Pancreas (tissue), 10 donors: ENCODE data around the gene CCDC12. TPM values are rescaled to one million over a fixed set of nuclear protein-coding genes. Genes with fewer than 3 reads are reported as not detected.

Source experiments
- ATAC-seq, 4 donors: fragments of 200-7000 bp; cut with Tn5 transposase; one replicate each; pipeline versions ENCODE4 v1.8.0 to v1.9.1; 2020; ENCODE audit warnings: mild to moderate bottlenecking in 4 of 4, moderate library complexity in 4 of 4
- DNase-seq, 6 donors: peaks; one replicate each; pipeline ENCODE4 v3.0.0-alpha.2; 2020
- FAIRE-seq: peaks from 2 replicates; lab custom pipeline; 2012; peaks lifted over from hg19 to GRCh38; lab: Jason Lieb, UNC
- H3K27ac ChIP-seq, 4 donors: fragments of 200-600 bp; sonication (generic); 1 replicate in 3 of 4; 2 replicates in 1 of 4; pipeline versions ENCODE4 v1.5.0 to v1.8.0; 2020
- H3K27me3 ChIP-seq, 4 donors: fragments of 200-600 bp; one replicate each; pipeline ENCODE4 v1.8.0; 2021
- H3K36me3 ChIP-seq, 3 donors: fragments of 200-600 bp; sonication (generic) in 1 of 3; one replicate each; pipeline versions ENCODE4 v1.5.0 to v1.8.0; 2020 to 2021
- H3K4me1 ChIP-seq, 3 donors: fragments of 200-600 bp; one replicate each; pipeline ENCODE4 v1.8.0; 2021
- H3K4me3 ChIP-seq, 4 donors: fragments of 200-600 bp; sonication (generic) in 2 of 4; one replicate each; pipeline versions ENCODE4 v1.5.0 to v1.8.0; 2020 to 2021
- H3K9me3 ChIP-seq, 4 donors: fragments of 200-600 bp; one replicate each; pipeline ENCODE4 v1.8.0; 2021
- WGBS, 2 donors: extraction: QIAGEN DNeasy Blood & Tissue Kit; methylation state at CpG; one replicate each; pipeline ENCODE4 v1.1.7; 2013; 5-methylcytosine and 5-hydroxymethylcytosine counted together
- intact Hi-C, 3 donors: fragments of 100-400 bp; cut with DNase I; formaldehyde crosslinking; loops; one replicate each; pipeline versions ENCODE4 v1.11.1 to v1.14.2; 2022
- polyA plus RNA-seq, 2 donors: library from polyadenylated mRNA; stranded (reverse); fragments of 200-250 nt; gene quantifications; one replicate each; pipeline ENCODE4 v1.2.3, GENCODE V29; 2013
- total RNA-seq, 6 donors: library from RNA; stranded (reverse); fragmentation: NEBNext Ultra II Directional in 4 of 6; extraction: Animal tissue kit (Norgen Biotek cat#: 25700) in 4 of 6; gene quantifications; one replicate each; pipeline versions ENCODE4 v1.2.1 to v1.2.4, GENCODE V29; 2021 to 2023
- TF ChIP-seq, protein P1 (sequence below), 4 donors: fragments of 200-600 bp; sonication (generic) in 3 of 4; IDR thresholded peaks; one replicate each; pipeline versions ENCODE4 v1.5.0 to v1.8.0; 2021; ENCODE audit warnings: antibody characterized with exemption in 4 of 4
- donor health status: healthy with polysubstance abuse.
- donor health status: DM: no; HTN: no; CAD: no; lungs with moderate emphysema.
- donor health status: DM: no; HTN: no; CAD: no.
- donor health status: control.
- donor health status: control.
- donor health status: Bipolar disorder and iron deficiency.
- donor health status: DM: yes; HTN: yes; CAD: no.
- donor health status: DM: no; HTN: no; CAD: no.
- donor health status: DM: no; HTN: no; CAD: no.
- donor health status: DM: yes; HTN: yes; CAD: no.

Gene CCDC12
- total and polyA plus RNA-seq, 8 donors, result 20.7 to 82.8 (median 24.9) TPM

- ATAC-seq (no peak), FAIRE-seq (no peak)
These were observed 78.7 kb downstream of the CCDC12 start for GRCh38 chr3:46897829-46898320.

DNA sequence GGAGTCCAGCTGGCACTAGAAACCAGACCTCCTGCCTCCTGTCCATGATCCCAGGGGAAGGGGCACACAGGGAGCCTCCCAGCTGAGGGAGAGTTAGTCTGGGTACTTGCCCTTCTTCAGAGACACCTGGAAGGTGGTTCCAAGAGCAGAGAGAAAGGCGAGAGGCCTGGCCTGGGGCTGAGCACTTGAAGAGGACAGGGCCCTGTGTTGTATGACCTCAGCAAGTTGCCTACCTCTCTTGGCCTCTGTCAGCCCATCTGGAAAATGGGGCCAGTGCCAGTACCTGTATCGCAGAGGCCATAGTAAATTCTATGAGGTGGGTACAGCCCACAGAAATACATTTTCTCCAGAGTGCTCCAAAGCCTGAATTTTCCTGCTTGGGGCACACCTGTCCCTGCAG lies 79.5 kb downstream of the CCDC12 start:
- ATAC-seq (no peak), FAIRE-seq (no peak), DNase-seq (peak in 2 of 6 donors; percentile 24 to 26)
- Histone ChIP-seq H3K27ac (no peak overlapping the region), H3K9me3 (no peaks in the 10 kb centered on the region), H3K4me3 (no peak overlapping the region), H3K4me1 (peaks cover 0 to under 1% (median 0%) of the 10 kb centered on the region in 3 donors), H3K27me3 (peaks cover 0 to 4% (median 0%) of the 10 kb centered on the region in 4 donors), H3K36me3 (no peaks in the 10 kb centered on the region)
- TF ChIP-seq, protein P1, sequence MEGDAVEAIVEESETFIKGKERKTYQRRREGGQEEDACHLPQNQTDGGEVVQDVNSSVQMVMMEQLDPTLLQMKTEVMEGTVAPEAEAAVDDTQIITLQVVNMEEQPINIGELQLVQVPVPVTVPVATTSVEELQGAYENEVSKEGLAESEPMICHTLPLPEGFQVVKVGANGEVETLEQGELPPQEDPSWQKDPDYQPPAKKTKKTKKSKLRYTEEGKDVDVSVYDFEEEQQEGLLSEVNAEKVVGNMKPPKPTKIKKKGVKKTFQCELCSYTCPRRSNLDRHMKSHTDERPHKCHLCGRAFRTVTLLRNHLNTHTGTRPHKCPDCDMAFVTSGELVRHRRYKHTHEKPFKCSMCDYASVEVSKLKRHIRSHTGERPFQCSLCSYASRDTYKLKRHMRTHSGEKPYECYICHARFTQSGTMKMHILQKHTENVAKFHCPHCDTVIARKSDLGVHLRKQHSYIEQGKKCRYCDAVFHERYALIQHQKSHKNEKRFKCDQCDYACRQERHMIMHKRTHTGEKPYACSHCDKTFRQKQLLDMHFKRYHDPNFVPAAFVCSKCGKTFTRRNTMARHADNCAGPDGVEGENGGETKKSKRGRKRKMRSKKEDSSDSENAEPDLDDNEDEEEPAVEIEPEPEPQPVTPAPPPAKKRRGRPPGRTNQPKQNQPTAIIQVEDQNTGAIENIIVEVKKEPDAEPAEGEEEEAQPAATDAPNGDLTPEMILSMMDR (IDR thresholded peaks at IDR 0.05), result no peak
- WGBS, 2 donors, result 89 to 94% methylated on average over 2 of the region's 2 CpGs
- intact Hi-C loops, result loop anchor here in 2 of 3 donors (5.0 to 10.0 kb wide), 2 partner anchors 190 to 422 kb away; no protein-coding TSS in a partner anchor

More at GRCh38 chr3:46897829-46898320, 78.7 kb downstream of the CCDC12 start:
- peaks cover 0 to 4% (median 0%) of the 10 kb centered on the region in 4 donors for H3K27me3 ChIP-seq
- TF ChIP-seq, protein P1 (IDR thresholded peaks at IDR 0.05), result no peak
- H3K36me3 ChIP-seq, result no peaks in the 10 kb centered on the region
- no peaks in the 10 kb centered on the region for H3K4me1 ChIP-seq
- intact Hi-C loops, result loop anchor here in 2 of 3 donors (5.0 to 10.0 kb wide), 2 partner anchors 191 to 423 kb away; no protein-coding TSS in a partner anchor
- 59 to 62% methylated on average over 15 of the region's 15 CpGs for WGBS, 2 donors
- H3K9me3 ChIP-seq, result no peaks in the 10 kb centered on the region
- DNase-seq, result peak in 2 of 6 donors; percentile 40 to 49
- no peak overlapping the region for H3K27ac ChIP-seq
- no peak overlapping the region for H3K4me3 ChIP-seq

DNA sequence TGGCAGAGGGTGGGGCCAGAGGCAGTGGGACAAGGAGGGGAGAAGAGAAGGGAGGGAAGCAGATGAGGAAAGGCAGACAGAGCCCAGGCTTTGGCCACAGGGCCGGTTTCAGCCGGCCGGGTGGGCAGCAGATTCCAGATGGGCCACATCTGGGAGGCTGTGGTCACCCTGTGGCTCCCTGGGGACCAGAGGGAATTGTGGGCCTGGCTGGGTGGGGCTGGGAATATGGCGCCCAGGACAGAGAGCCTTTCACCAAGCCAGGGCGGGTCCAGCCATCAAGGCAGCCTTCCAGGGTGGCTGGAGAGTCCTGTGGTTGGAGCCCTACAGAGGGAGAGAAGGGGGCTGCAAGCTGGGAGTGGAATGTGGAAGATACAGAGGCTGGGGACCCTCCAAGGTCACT lies 80.2 kb downstream of the CCDC12 start:
- intact Hi-C loops, result loop anchor here in 2 of 3 donors (5.0 to 10.0 kb wide), 2 partner anchors 189 to 422 kb away; no protein-coding TSS in a partner anchor
- TF ChIP-seq, protein P1 (IDR thresholded peaks at IDR 0.05), result no peak

GRCh38 chr3:46895761-46896160 lies 80.8 kb downstream of the CCDC12 start:
- Histone ChIP-seq H3K27ac (no peak overlapping the region), H3K36me3 (no peaks in the 10 kb centered on the region), H3K27me3 (peaks cover 0 to 4% (median 0%) of the 10 kb centered on the region in 4 donors), H3K9me3 (no peaks in the 10 kb centered on the region), H3K4me3 (no peak overlapping the region), H3K4me1 (peaks cover 0 to 3% (median 0%) of the 10 kb centered on the region in 3 donors)
- 74 to 76% methylated on average over 4 of the region's 4 CpGs for WGBS, 2 donors
- DNase-seq (peak in 2 of 6 donors; percentile 20 to 37), ATAC-seq (no peak), FAIRE-seq (no peak)
- intact Hi-C loops, result loop anchor here in 2 of 3 donors (5.0 to 10.0 kb wide), 2 partner anchors 188 to 421 kb away; no protein-coding TSS in a partner anchor
- TF ChIP-seq, protein P1 (IDR thresholded peaks at IDR 0.05), result no peak

More for the DNA sequence above, 80.2 kb downstream of the CCDC12 start:
- Histone ChIP-seq H3K27me3 (peaks cover 0 to 4% (median 0%) of the 10 kb centered on the region in 4 donors), H3K27ac (no peak overlapping the region), H3K4me3 (no peak overlapping the region), H3K36me3 (no peaks in the 10 kb centered on the region), H3K9me3 (no peaks in the 10 kb centered on the region), H3K4me1 (peaks cover 0 to 3% (median 0%) of the 10 kb centered on the region in 3 donors)
- 71 to 73% methylated on average over 5 of the region's 5 CpGs for WGBS, 2 donors
- DNase-seq, result peak in 1 of 6 donors; percentile 34
- FAIRE-seq, result no peak
- ATAC-seq, result no peak
